Measurements from ENCODE around the gene SOHLH1.

The SOHLH1 gene

GRCh38 chr9:135727257-135727875 lies 28.1 kb upstream of the SOHLH1 start:
- no peak for TF ChIP-seq REST (IDR thresholded peaks at IDR 0.05; ENCODE audit: insufficient read depth in 1 of 2, low read depth in 2 of 2, low read length in 2 of 2)
- TF ChIP-seq POLR2AphosphoS5 (IDR thresholded peaks at IDR 0.05; ENCODE audit: low read depth, low read length), result no peak
- TF ChIP-seq SIN3A (IDR thresholded peaks at IDR 0.05; ENCODE audit: borderline replicate concordance, insufficient read depth, low read length), result no peak
- TF ChIP-seq FOXP2 (optimal IDR thresholded peaks at IDR 0.05; ENCODE audit: borderline replicate concordance, extremely low read depth, extremely low read length, insufficient read depth), result no peak
- no peak for TF ChIP-seq TAF1 (IDR thresholded peaks at IDR 0.05; ENCODE audit: borderline replicate concordance, insufficient read depth, low read length)

- TF ChIP-seq POLR2AphosphoS5 (IDR thresholded peaks at IDR 0.05; ENCODE audit: low read depth, low read length) (no peak), FOXP2 (optimal IDR thresholded peaks at IDR 0.05; ENCODE audit: borderline replicate concordance, extremely low read depth, extremely low read length, insufficient read depth) (no peak), REST (IDR thresholded peaks at IDR 0.05; ENCODE audit: insufficient read depth in 1 of 2, low read depth in 2 of 2, low read length in 2 of 2) (no peak), SIN3A (IDR thresholded peaks at IDR 0.05; ENCODE audit: borderline replicate concordance, insufficient read depth, low read length) (no peak), TAF1 (IDR thresholded peaks at IDR 0.05; ENCODE audit: borderline replicate concordance, insufficient read depth, low read length) (no peak)
Measured at GRCh38 chr9:135726138-135726853, 27.0 kb upstream of the SOHLH1 start.

- no peak for TF ChIP-seq REST (IDR thresholded peaks at IDR 0.05; ENCODE audit: insufficient read depth in 1 of 2, low read depth in 2 of 2, low read length in 2 of 2)
- TF ChIP-seq POLR2AphosphoS5 (IDR thresholded peaks at IDR 0.05; ENCODE audit: low read depth, low read length), result no peak
- no peak for TF ChIP-seq FOXP2 (optimal IDR thresholded peaks at IDR 0.05; ENCODE audit: borderline replicate concordance, extremely low read depth, extremely low read length, insufficient read depth)
- TF ChIP-seq SIN3A (IDR thresholded peaks at IDR 0.05; ENCODE audit: borderline replicate concordance, insufficient read depth, low read length), result no peak
- TF ChIP-seq TAF1 (IDR thresholded peaks at IDR 0.05; ENCODE audit: borderline replicate concordance, insufficient read depth, low read length), result no peak
Measured at GRCh38 chr9:135724186-135724787, 25.0 kb upstream of the SOHLH1 start.

- TF ChIP-seq REST (IDR thresholded peaks at IDR 0.05; ENCODE audit: insufficient read depth in 1 of 2, low read depth in 2 of 2, low read length in 2 of 2), result no peak
- TF ChIP-seq POLR2AphosphoS5 (IDR thresholded peaks at IDR 0.05; ENCODE audit: low read depth, low read length), result no peak
- TF ChIP-seq FOXP2 (optimal IDR thresholded peaks at IDR 0.05; ENCODE audit: borderline replicate concordance, extremely low read depth, extremely low read length, insufficient read depth), result no peak
- TF ChIP-seq SIN3A (IDR thresholded peaks at IDR 0.05; ENCODE audit: borderline replicate concordance, insufficient read depth, low read length), result no peak
- no peak for TF ChIP-seq TAF1 (IDR thresholded peaks at IDR 0.05; ENCODE audit: borderline replicate concordance, insufficient read depth, low read length)
Measured at GRCh38 chr9:135722365-135722764, 23.1 kb upstream of the SOHLH1 start.

All from PFSK-1 (cell line).